Measurements from ENCODE around the gene MNAT1.

The MNAT1 gene

DNA sequence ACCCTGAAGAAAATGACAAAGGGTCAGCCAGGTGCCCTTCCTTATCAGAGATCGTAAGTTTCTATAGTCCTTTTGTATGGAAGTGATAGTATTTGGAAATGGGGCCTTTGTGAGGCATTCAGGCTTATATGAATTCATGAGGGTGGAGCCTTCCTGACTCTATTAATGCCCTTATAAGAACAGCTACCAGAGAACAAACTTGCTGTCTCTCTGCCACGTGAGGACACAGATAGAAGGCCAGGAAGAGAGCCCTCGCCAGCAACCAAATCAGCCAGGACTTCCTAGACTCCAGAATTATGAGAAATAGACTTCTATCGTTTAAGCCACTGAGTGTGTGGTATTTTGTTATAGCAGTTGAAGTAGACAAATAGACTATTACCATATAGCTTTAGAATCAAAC is 209.6 kb downstream of the MNAT1 start:
- H3K27ac ChIP-seq (ENCODE audit: extremely low read depth, low read depth, low read length): 0 out of 2 replicates have a peak overlapping the region, but pooled peaks have one; percentile 24
- ChIA-PET POLR2A (no interaction called here), CTCF (no interaction called here)
- H3K36me3 ChIP-seq (ENCODE audit: control insufficient read depth in 2 of 2, insufficient read depth in 1 of 2, low read length in 2 of 2): no peaks in the 10 kb centered on the region; a peak in 1 of 3 replicates
- H3K4me1 ChIP-seq (ENCODE audit: control insufficient read depth, insufficient read depth, low read length): peaks cover 20% of the 10 kb centered on the region
- TF ChIP-seq ZBTB20 (tag by site-specific recombination; IDR thresholded peaks at IDR 0.05): no peak
- no peak for TF ChIP-seq ZNF670 (tag by site-specific recombination; IDR thresholded peaks at IDR 0.05; ENCODE audit: low read depth)
- TF ChIP-seq ZNF266 (tag by site-specific recombination; IDR thresholded peaks at IDR 0.05; ENCODE audit: low read depth): no peak
- TF ChIP-seq ZNF211 (tag by site-specific recombination; IDR thresholded peaks at IDR 0.05; ENCODE audit: low read depth): no peak
- no peak for TF ChIP-seq GLIS2 (tag by site-specific recombination; IDR thresholded peaks at IDR 0.05)
- no peak for TF ChIP-seq ZNF350 (tag by site-specific recombination; IDR thresholded peaks at IDR 0.05)
- TF ChIP-seq ZNF248 (tag by site-specific recombination; IDR thresholded peaks at IDR 0.05): no peak
- TF ChIP-seq, protein P1, sequence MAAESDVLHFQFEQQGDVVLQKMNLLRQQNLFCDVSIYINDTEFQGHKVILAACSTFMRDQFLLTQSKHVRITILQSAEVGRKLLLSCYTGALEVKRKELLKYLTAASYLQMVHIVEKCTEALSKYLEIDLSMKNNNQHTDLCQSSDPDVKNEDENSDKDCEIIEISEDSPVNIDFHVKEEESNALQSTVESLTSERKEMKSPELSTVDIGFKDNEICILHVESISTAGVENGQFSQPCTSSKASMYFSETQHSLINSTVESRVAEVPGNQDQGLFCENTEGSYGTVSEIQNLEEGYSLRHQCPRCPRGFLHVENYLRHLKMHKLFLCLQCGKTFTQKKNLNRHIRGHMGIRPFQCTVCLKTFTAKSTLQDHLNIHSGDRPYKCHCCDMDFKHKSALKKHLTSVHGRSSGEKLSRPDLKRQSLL (tag by site-specific recombination; IDR thresholded peaks at IDR 0.05): no peak
- TF ChIP-seq, protein P2, sequence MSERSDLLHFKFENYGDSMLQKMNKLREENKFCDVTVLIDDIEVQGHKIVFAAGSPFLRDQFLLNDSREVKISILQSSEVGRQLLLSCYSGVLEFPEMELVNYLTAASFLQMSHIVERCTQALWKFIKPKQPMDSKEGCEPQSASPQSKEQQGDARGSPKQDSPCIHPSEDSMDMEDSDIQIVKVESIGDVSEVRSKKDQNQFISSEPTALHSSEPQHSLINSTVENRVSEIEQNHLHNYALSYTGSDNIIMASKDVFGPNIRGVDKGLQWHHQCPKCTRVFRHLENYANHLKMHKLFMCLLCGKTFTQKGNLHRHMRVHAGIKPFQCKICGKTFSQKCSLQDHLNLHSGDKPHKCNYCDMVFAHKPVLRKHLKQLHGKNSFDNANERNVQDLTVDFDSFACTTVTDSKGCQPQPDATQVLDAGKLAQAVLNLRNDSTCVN (tag by site-specific recombination; optimal IDR thresholded peaks at IDR 0.05): no peak
- TF ChIP-seq RBAK (tag by site-specific recombination; IDR thresholded peaks at IDR 0.05): no peak
- TF ChIP-seq, protein P3, sequence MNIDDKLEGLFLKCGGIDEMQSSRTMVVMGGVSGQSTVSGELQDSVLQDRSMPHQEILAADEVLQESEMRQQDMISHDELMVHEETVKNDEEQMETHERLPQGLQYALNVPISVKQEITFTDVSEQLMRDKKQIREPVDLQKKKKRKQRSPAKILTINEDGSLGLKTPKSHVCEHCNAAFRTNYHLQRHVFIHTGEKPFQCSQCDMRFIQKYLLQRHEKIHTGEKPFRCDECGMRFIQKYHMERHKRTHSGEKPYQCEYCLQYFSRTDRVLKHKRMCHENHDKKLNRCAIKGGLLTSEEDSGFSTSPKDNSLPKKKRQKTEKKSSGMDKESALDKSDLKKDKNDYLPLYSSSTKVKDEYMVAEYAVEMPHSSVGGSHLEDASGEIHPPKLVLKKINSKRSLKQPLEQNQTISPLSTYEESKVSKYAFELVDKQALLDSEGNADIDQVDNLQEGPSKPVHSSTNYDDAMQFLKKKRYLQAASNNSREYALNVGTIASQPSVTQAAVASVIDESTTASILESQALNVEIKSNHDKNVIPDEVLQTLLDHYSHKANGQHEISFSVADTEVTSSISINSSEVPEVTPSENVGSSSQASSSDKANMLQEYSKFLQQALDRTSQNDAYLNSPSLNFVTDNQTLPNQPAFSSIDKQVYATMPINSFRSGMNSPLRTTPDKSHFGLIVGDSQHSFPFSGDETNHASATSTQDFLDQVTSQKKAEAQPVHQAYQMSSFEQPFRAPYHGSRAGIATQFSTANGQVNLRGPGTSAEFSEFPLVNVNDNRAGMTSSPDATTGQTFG (tag by site-specific recombination; IDR thresholded peaks at IDR 0.05; ENCODE audit: borderline replicate concordance): no peak
- TF ChIP-seq ZNF202 (tag by site-specific recombination; IDR thresholded peaks at IDR 0.05; ENCODE audit: borderline replicate concordance): no peak
- TF ChIP-seq ZNF214 (tag by site-specific recombination; IDR thresholded peaks at IDR 0.05; ENCODE audit: borderline replicate concordance): no peak
- no peak for TF ChIP-seq GLI2 (tag by site-specific recombination; IDR thresholded peaks at IDR 0.05; ENCODE audit: borderline replicate concordance, low read depth)
- no peak for TF ChIP-seq SCRT2 (tag by site-specific recombination; IDR thresholded peaks at IDR 0.05)
- no peak for TF ChIP-seq ZNF626 (tag by site-specific recombination; IDR thresholded peaks at IDR 0.05)
- no peak for TF ChIP-seq ZNF37A (tag by site-specific recombination; IDR thresholded peaks at IDR 0.05)
- TF ChIP-seq ZNF239 (tag by site-specific recombination; IDR thresholded peaks at IDR 0.05): no peak
- no peak for TF ChIP-seq ZNF600 (tag by site-specific recombination; IDR thresholded peaks at IDR 0.05)
- H3K9me3 ChIP-seq (ENCODE audit: control insufficient read depth, insufficient read depth, low read depth, low read length): no peaks in the 10 kb centered on the region
- H3K4me3 ChIP-seq (ENCODE audit: low read depth, low read length): no peak overlapping the region

DNA sequence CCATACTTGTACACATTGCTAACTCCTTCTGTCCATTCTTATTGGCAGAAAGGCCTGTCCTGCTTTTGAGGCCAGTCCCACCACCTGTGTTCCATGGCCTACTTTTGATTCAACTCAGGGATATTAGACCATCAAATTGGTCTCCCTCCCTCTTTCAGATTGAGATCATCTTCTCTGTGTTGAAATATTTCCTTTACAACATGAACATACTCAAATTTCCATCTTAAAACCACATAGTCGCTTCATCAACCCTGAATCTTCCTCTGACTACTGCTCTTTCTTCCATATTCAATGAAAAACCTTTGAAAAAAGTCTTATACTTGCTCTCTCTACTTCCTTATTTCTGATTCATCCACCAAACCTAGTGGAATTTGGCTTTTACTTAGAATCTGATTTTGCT is 211.4 kb downstream of the MNAT1 start:
- no peak overlapping the region for H3K4me3 ChIP-seq (ENCODE audit: low read depth, low read length)
- no peaks in the 10 kb centered on the region; a peak in 1 of 3 replicates for H3K36me3 ChIP-seq (ENCODE audit: control insufficient read depth in 2 of 2, insufficient read depth in 1 of 2, low read length in 2 of 2)
- no peaks in the 10 kb centered on the region for H3K9me3 ChIP-seq (ENCODE audit: control insufficient read depth, insufficient read depth, low read depth, low read length)
- H3K4me1 ChIP-seq (ENCODE audit: control insufficient read depth, insufficient read depth, low read length): peaks cover 20% of the 10 kb centered on the region
- CTCF ChIA-PET: no interaction called here
- no peak overlapping the region for H3K27ac ChIP-seq (ENCODE audit: extremely low read depth, low read depth, low read length)
- POLR2A ChIA-PET: no interaction called here
- TF ChIP-seq MZF1 (tag by site-specific recombination; IDR thresholded peaks at IDR 0.05; ENCODE audit: borderline replicate concordance): no peak
- TF ChIP-seq ZNF600 (tag by site-specific recombination; IDR thresholded peaks at IDR 0.05): no peak
- TF ChIP-seq, protein P4, sequence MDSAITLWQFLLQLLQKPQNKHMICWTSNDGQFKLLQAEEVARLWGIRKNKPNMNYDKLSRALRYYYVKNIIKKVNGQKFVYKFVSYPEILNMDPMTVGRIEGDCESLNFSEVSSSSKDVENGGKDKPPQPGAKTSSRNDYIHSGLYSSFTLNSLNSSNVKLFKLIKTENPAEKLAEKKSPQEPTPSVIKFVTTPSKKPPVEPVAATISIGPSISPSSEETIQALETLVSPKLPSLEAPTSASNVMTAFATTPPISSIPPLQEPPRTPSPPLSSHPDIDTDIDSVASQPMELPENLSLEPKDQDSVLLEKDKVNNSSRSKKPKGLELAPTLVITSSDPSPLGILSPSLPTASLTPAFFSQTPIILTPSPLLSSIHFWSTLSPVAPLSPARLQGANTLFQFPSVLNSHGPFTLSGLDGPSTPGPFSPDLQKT (IDR thresholded peaks at IDR 0.05; ENCODE audit: borderline replicate concordance, low read depth, low read length): no peak
- no peak for TF ChIP-seq SP2 (tag by site-specific recombination; IDR thresholded peaks at IDR 0.05)
- TF ChIP-seq GLI2 (tag by site-specific recombination; IDR thresholded peaks at IDR 0.05; ENCODE audit: borderline replicate concordance, low read depth): no peak
- TF ChIP-seq ZNF416 (tag by site-specific recombination; IDR thresholded peaks at IDR 0.05): no peak
- TF ChIP-seq ZNF560 (tag by site-specific recombination; IDR thresholded peaks at IDR 0.05; ENCODE audit: borderline replicate concordance): no peak
- TF ChIP-seq, protein P5, sequence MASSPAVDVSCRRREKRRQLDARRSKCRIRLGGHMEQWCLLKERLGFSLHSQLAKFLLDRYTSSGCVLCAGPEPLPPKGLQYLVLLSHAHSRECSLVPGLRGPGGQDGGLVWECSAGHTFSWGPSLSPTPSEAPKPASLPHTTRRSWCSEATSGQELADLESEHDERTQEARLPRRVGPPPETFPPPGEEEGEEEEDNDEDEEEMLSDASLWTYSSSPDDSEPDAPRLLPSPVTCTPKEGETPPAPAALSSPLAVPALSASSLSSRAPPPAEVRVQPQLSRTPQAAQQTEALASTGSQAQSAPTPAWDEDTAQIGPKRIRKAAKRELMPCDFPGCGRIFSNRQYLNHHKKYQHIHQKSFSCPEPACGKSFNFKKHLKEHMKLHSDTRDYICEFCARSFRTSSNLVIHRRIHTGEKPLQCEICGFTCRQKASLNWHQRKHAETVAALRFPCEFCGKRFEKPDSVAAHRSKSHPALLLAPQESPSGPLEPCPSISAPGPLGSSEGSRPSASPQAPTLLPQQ (tag by site-specific recombination; IDR thresholded peaks at IDR 0.05): no peak

Measured in HEK293 (cell line).